ENCODE data around the gene RASA3.
A peak's percentile ranks its signal among the peaks of the same experiment; 100 is the strongest.

The RASA3 gene

DNA sequence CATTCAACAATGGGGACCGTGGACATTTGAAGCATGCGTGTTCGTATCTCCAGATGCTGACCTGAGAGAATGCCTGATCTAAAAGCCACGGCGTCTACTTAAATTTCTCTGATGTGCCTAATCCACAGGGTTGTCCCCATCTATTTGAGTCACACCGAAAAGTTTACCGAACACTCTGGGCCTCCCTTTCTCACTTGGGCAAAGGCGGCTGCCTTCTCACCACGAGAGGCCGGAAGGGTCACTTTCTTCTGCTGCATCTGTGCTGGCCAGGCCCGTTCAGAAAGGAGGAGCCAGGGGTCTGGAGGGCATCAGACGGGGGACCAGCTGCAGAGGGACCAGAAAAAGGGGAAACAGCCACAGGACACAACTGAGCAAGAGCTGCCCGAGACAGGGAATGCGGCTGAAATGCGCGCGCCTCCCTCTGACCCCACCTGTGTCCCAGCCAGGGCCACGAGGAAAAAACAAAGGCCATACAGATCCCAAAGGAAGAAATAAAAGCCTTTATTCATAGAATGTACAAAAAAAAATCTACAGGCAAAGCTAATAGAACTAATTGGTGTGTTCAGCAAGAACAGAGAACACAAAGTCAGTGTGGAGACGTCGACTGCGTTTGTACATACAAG lies 87.2 kb downstream of the RASA3 start:
- Histone ChIP-seq H3K36me3 (ENCODE audit: insufficient read depth, low read length) (peaks cover 42% of the 10 kb centered on the region), H3K4me2 (ENCODE audit: low read length) (no peak overlapping the region), H3K27me3 (ENCODE audit: control insufficient read depth, insufficient read depth, low read length) (no peaks in the 10 kb centered on the region), H3K4me1 (ENCODE audit: control insufficient read depth, insufficient read depth, low read length) (peaks cover 10% of the 10 kb centered on the region), H3K9me3 (replicated peaks; ENCODE audit: low read length) (no peaks in the 10 kb centered on the region), H3K9ac (ENCODE audit: low read depth, low read length) (no peak overlapping the region), H3K4me3 (ENCODE audit: low read length) (no peak overlapping the region)

DNA sequence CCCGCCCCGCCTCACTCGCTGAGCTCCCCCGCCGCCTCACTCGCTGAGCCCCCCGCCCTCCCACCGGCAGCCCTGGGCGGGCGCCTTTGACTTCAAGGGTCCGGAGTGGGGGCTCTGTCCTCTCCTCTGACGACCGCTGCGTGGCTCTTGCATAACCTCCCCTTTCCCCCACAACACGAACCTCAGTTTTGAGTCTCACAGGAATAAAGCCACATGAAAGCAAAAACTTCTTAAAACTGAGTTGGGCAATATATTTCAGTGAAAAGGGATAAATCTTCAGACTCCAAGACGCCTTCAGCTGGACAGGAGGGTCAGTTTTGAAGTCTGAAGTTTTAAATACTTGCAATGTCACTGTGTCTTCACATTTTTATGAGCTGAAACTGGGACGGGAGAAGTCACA lies 87.9 kb downstream of the RASA3 start:
- Histone ChIP-seq H3K4me2 (ENCODE audit: low read length) (no peak overlapping the region), H3K9ac (ENCODE audit: low read depth, low read length) (no peak overlapping the region), H3K4me3 (ENCODE audit: low read length) (no peak overlapping the region), H3K27me3 (ENCODE audit: control insufficient read depth, insufficient read depth, low read length) (no peaks in the 10 kb centered on the region), H3K36me3 (ENCODE audit: insufficient read depth, low read length) (peaks cover 35% of the 10 kb centered on the region), H3K9me3 (replicated peaks; ENCODE audit: low read length) (no peaks in the 10 kb centered on the region), H3K4me1 (ENCODE audit: control insufficient read depth, insufficient read depth, low read length) (peaks cover 14% of the 10 kb centered on the region)

DNA sequence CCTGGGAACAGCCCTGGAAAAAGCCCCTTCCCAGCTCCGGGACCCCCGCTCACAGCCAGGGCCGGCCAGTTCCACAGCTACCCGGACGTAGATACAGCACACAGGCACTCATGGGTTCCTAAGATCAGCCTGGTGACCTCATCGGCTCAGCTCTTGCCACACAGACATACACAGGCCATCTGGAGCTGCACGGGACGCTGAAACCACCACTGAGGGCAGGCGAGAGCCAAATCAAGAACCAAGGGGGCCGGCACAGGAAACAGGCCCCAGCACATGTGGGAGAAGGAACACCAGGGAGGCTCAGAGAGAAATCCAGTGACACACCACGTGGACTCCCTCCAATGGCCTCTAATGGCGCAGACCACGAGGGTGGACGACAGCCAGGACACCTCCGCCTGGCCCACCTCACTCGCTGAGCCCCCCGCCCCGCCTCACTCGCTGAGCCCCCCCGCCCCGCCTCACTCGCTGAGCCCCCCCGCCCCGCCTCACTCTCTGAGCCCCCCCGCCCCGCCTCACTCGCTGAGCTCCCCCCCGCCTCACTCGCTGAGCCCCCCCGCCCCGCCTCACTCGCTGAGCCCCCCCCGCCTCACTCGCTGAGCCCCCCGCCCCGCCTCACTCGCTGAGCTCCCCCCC lies 88.9 kb downstream of the RASA3 start:
- peaks cover 24% of the 10 kb centered on the region for H3K4me1 ChIP-seq (ENCODE audit: control insufficient read depth, insufficient read depth, low read length)
- no peaks in the 10 kb centered on the region for H3K9me3 ChIP-seq (replicated peaks; ENCODE audit: low read length)
- H3K36me3 ChIP-seq (ENCODE audit: insufficient read depth, low read length), result peaks cover 29% of the 10 kb centered on the region
- no peak overlapping the region for H3K4me2 ChIP-seq (ENCODE audit: low read length)
- H3K4me3 ChIP-seq (ENCODE audit: low read length), result no peak overlapping the region
- no peak overlapping the region for H3K9ac ChIP-seq (ENCODE audit: low read depth, low read length)
- no peaks in the 10 kb centered on the region for H3K27me3 ChIP-seq (ENCODE audit: control insufficient read depth, insufficient read depth, low read length)

DNA sequence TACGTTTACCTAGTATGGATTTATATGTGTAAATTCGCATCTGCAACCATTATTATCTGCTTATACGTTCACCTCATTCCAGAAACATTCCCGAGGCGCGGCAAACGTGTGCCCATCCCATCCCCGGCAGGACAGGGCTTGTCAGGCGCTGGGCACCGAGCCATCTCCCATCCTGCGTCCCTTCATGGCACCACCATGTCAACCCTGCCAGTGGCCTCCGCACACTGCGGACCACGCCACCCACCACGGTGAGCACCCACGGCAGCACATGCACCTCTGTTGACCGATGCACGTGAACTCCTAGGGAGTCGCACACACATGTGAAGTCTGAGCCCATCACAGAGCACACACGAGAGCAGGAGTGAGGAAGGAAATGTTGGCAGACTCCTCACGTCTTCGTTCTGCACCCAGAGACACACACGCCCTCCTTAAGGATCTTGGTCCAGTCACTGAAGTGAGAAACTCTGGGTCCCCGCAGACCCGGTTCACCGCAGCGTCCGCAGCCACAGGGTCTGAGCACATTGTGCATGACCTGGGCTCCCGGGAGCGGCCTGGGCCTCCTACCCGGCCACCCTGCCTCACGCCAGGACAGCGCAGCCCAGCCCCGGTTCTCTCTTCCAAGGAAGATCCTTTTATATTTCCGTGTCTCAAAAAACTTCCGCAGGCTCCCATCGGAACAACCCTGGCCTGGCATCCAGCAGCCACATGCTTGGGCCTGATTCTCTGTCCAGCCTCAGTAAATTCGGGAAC lies 90.2 kb downstream of the RASA3 start:
- Histone ChIP-seq H3K4me1 (ENCODE audit: control insufficient read depth, insufficient read depth, low read length) (peaks cover 29% of the 10 kb centered on the region), H3K27me3 (ENCODE audit: control insufficient read depth, insufficient read depth, low read length) (no peaks in the 10 kb centered on the region), H3K36me3 (ENCODE audit: insufficient read depth, low read length) (peaks cover 34% of the 10 kb centered on the region), H3K4me2 (ENCODE audit: low read length) (no peak overlapping the region), H3K9ac (ENCODE audit: low read depth, low read length) (no peak overlapping the region), H3K4me3 (ENCODE audit: low read length) (no peak overlapping the region), H3K9me3 (replicated peaks; ENCODE audit: low read length) (no peaks in the 10 kb centered on the region)

DNA sequence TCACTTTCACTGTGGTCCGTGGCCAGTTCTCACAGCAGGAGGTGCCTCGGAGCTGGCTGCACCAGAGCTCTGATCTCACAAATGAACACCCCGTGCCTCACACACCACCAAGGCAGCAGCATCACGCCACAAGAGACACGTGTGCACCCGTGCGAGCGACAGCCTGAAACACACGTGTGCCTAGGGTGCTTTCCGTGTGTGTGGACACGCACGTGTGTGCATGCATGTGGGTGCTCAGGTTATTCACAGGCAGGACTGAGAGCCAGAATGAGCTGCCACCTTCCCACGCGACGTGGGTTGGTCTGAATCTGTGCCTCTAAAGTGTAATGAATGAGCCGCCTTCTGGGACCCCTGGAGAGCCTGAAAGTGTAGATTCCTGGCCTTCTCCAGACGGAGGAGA lies 90.9 kb downstream of the RASA3 start:
- H3K27me3 ChIP-seq (ENCODE audit: control insufficient read depth, insufficient read depth, low read length), result no peaks in the 10 kb centered on the region
- H3K4me3 ChIP-seq (ENCODE audit: low read length), result no peak overlapping the region
- H3K9me3 ChIP-seq (replicated peaks; ENCODE audit: low read length), result no peaks in the 10 kb centered on the region
- H3K36me3 ChIP-seq (ENCODE audit: insufficient read depth, low read length), result peaks cover 36% of the 10 kb centered on the region
- no peak overlapping the region for H3K9ac ChIP-seq (ENCODE audit: low read depth, low read length)
- H3K4me1 ChIP-seq (ENCODE audit: control insufficient read depth, insufficient read depth, low read length), result peaks cover 34% of the 10 kb centered on the region
- H3K4me2 ChIP-seq (ENCODE audit: low read length), result no peak overlapping the region

DNA sequence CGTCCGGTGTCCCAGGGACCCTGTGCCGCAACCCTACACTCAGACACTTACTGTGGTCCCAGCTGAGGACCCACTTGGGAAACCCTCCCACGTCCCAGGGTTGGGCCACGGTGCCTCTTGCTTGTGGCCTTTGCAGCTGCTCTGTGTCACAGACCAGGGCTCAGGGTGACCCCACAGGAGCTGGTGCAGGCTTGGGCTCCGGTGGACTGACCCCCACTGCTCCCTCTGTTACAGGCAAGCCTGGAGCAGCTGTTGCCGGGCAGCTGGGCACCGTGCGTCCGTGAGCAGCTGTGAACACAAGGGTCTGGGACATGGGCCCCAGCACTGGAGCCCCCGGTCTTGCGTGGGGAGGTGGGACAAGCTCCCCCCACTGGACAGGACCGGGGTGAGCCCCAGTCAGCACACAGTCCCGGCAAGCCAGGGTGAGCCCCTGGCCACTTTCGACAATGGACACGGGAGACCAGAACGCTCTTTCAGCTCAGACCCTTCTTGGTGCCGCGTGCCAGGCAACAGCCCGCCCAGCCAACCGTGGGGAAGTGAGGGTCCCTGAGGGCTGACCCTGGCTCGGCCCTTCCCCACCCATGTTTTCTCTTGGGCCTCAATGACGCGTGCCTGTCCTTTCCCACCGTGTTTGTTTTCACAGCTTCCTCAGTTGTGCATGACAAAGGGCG lies 92.8 kb downstream of the RASA3 start:
- H3K4me2 ChIP-seq (ENCODE audit: low read length), result no peak overlapping the region

DNA sequence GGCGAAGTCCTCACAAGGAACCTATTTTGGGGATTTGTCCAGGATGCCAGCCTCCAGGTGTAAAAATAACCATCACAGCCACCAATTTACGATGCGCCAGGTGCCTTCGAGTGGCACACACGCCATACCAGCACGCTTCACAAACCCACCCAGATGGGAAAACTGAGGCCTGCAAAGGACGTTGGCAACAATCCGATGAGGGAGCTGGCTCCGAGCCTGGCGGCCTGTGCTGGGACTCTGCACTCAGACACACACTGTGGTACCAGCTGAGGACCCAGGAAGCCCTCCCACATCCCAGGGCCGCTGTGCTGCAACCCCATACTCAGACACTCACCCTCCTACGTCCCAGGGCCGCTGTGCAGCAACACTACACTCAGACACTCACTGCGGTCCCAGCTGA lies 93.5 kb downstream of the RASA3 start:
- no peak overlapping the region for H3K4me2 ChIP-seq (ENCODE audit: low read length)
- H3K9ac ChIP-seq (ENCODE audit: low read depth, low read length), result no peak overlapping the region
- no peaks in the 10 kb centered on the region for H3K27me3 ChIP-seq (ENCODE audit: control insufficient read depth, insufficient read depth, low read length)
- H3K4me3 ChIP-seq (ENCODE audit: low read length), result no peak overlapping the region
- H3K9me3 ChIP-seq (replicated peaks; ENCODE audit: low read length), result no peaks in the 10 kb centered on the region
- peaks cover 59% of the 10 kb centered on the region for H3K4me1 ChIP-seq (ENCODE audit: control insufficient read depth, insufficient read depth, low read length)
- H3K36me3 ChIP-seq (ENCODE audit: insufficient read depth, low read length), result peaks cover 31% of the 10 kb centered on the region

More for the DNA sequence above, 92.8 kb downstream of the RASA3 start:
- Histone ChIP-seq H3K9me3 (replicated peaks; ENCODE audit: low read length) (no peaks in the 10 kb centered on the region), H3K36me3 (ENCODE audit: insufficient read depth, low read length) (peaks cover 31% of the 10 kb centered on the region), H3K9ac (ENCODE audit: low read depth, low read length) (no peak overlapping the region), H3K27me3 (ENCODE audit: control insufficient read depth, insufficient read depth, low read length) (no peaks in the 10 kb centered on the region), H3K4me1 (ENCODE audit: control insufficient read depth, insufficient read depth, low read length) (peaks cover 52% of the 10 kb centered on the region), H3K4me3 (ENCODE audit: low read length) (no peak overlapping the region)

DNA sequence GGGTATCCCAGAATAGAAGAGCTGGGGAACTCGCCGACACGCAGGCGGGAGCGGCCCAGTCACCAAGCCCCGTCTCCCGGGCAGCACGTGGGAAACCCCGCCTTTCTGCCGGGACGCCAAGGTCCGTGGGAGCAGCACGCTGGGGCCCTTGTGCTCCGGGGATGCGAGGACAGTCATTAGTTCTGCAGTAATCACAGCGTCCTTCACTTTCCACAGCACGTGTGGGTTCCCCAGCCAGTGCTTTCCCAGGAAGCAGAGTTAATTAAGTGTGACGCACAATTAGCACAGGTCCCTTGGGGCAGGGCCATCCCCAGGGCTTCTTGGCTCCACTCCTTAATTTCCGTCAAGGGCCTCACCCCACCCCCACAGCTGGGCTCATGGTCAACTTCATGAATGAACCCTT lies 94.2 kb downstream of the RASA3 start:
- Histone ChIP-seq H3K4me1 (ENCODE audit: control insufficient read depth, insufficient read depth, low read length) (peaks cover 60% of the 10 kb centered on the region), H3K27me3 (ENCODE audit: control insufficient read depth, insufficient read depth, low read length) (no peaks in the 10 kb centered on the region)

DNA sequence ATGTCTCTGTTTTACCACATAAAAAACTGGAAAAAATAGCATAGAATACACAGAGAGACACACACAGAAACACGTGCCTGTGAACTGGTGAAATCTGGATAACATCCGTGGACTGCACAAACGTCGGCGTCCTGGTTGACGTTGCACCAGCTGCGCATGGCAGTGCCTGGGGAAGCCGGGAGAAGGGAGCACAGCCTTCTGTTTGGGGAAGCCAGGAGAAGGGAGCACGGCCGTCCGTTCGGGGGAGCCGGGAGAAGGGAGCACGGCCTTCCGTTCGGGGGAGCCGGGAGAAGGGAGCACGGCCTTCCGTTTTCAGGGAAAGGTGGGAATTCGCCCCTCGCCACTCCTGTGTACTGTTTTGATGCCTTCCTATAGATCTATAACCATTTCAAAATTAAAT lies 94.7 kb downstream of the RASA3 start:
- Histone ChIP-seq H3K4me1 (ENCODE audit: control insufficient read depth, insufficient read depth, low read length) (peaks cover 62% of the 10 kb centered on the region), H3K4me3 (ENCODE audit: low read length) (no peak overlapping the region), H3K27me3 (ENCODE audit: control insufficient read depth, insufficient read depth, low read length) (no peaks in the 10 kb centered on the region), H3K9me3 (replicated peaks; ENCODE audit: low read length) (no peaks in the 10 kb centered on the region), H3K4me2 (ENCODE audit: low read length) (peak overlapping the region; percentile 61), H3K9ac (ENCODE audit: low read depth, low read length) (peak overlapping the region; percentile 9), H3K36me3 (ENCODE audit: insufficient read depth, low read length) (peaks cover 28% of the 10 kb centered on the region)

More for the DNA sequence above, 94.2 kb downstream of the RASA3 start:
- peak overlapping the region; percentile 61 for H3K4me2 ChIP-seq (ENCODE audit: low read length)
- H3K36me3 ChIP-seq (ENCODE audit: insufficient read depth, low read length), result peaks cover 34% of the 10 kb centered on the region
- H3K9ac ChIP-seq (ENCODE audit: low read depth, low read length), result peak overlapping the region; percentile 9
- no peak overlapping the region for H3K4me3 ChIP-seq (ENCODE audit: low read length)
- no peaks in the 10 kb centered on the region for H3K9me3 ChIP-seq (replicated peaks; ENCODE audit: low read length)

DNA sequence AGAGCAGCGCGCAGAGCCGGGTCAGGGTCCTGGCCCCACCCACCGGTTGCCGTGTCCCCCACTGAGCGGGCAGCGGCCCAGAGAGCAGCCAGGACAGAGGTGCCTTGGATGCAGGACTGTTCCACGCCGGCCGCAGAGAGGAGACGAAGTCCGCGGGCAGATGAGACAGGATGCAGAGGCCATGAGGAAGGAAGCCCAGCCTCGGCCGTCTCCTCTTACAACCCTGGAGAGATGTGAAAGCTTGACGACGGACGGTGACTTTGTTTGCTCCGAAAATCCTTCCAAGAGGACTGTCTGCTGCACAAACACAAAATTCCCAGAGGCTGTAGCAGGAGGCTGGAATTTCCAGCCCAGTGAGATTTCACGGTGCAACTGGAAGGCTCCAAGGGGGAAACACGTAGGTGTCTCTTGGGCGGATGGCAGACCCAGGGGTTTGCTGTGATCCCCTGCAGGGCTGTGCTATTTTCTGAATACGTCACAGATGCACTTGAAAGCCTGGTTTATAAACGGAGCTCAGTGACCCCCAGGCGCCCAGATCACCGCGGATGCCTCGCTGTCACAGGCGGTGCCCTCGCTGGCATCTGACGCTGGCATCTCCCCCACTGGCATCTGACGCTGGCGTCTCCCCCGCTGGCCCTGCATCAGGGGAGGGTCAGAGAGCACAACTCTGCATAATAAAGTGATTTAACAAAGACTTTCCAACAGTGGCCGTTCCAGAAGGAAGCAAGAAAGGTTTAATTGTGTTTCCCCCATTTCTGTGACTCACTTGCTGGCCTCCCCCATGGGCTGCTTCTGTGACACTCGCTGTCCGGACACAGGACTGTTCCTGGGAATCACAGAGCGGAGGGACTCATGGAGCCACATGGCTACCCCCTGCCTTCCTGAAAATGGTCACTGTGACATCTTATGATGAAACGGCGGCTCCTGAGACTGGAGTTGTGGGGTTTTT lies 96.6 kb downstream of the RASA3 start:
- peak overlapping the region; percentile 75 for H3K4me2 ChIP-seq (ENCODE audit: low read length)
- H3K4me3 ChIP-seq (ENCODE audit: low read length), result peak overlapping the region; percentile 15
- peak overlapping the region; percentile 54 for H3K9ac ChIP-seq (ENCODE audit: low read depth, low read length)
- peaks cover 74% of the 10 kb centered on the region for H3K4me1 ChIP-seq (ENCODE audit: control insufficient read depth, insufficient read depth, low read length)
- no peaks in the 10 kb centered on the region for H3K9me3 ChIP-seq (replicated peaks; ENCODE audit: low read length)
- peaks cover 18% of the 10 kb centered on the region for H3K36me3 ChIP-seq (ENCODE audit: insufficient read depth, low read length)
- no peaks in the 10 kb centered on the region for H3K27me3 ChIP-seq (ENCODE audit: control insufficient read depth, insufficient read depth, low read length)

Data from skeletal muscle satellite cell (primary cell).